GM19324 (cell line): Measurements from ENCODE around the gene TBXAS1.

Experiments
- ATAC-seq: cut with Tn5 transposase; IDR thresholded peaks from one replicate; pipeline ENCODE4 v1.9.1; 2021; ENCODE audit warnings: mild to moderate bottlenecking, moderate library complexity; ENCODE audit not compliant: unreplicated experiment, low FRiP score

The TBXAS1 gene

DNA sequence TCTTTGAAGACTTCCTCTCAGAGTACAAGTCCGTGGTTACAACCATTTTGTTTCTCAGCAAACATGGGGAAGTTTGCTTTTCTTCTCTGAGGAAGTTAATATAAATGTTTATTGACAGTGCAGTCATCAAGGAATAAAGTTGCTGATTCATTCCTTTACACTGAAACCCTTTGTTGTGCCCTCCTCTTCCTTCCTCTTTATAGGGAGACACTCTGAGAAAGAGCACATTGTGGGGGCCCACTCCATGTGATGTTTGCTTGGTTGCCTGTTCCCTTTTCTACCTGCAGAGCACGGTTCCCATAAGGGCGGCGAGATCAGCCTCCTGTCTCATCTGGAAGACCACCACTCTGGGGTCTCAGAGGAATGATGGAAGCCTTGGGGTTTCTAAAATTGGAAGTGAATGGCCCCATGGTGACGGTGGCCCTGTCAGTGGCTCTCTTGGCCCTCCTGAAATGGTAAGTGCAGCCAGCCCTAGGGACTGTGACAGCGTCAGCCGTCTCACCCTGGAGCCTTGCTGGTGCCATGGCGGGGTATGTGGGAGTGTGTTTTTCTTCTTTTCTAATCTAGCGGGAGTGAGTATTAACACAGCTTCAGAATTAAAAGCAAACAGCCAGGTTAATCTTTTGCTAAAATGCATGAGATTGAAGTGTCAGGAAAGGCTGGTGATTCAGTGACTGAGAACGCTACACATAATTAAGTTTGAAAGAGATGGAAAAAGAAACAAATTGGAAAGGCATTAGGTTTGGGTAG lies at the start of gene TBXAS1:
Gene TBXAS1 (plus strand): TSS at position 240 of the 750 bp plus-strand sequence. CDS start 127 bp downstream, at position 367.
- peak; percentile 34 for ATAC-seq

DNA sequence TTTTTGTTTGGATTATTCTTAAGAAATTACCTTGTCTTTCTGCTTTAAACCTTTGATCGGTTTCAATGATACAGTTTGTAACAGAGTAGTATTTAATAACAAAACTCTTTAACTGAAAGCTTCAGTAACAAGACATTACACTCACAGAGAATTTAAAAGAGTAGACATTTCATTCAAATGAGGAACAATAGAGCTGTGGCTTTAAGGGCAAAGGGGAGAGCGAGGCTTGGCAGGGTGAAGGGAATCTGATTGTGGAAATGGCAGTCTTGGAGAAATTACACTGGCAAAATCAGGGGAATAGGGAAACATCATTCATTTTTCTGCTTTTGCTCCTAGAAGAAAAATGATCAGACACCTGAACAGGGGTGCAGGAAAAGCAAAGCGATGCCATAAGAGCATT lies 46.1 kb upstream of the TBXAS1 start:
- ATAC-seq, result no peak

DNA sequence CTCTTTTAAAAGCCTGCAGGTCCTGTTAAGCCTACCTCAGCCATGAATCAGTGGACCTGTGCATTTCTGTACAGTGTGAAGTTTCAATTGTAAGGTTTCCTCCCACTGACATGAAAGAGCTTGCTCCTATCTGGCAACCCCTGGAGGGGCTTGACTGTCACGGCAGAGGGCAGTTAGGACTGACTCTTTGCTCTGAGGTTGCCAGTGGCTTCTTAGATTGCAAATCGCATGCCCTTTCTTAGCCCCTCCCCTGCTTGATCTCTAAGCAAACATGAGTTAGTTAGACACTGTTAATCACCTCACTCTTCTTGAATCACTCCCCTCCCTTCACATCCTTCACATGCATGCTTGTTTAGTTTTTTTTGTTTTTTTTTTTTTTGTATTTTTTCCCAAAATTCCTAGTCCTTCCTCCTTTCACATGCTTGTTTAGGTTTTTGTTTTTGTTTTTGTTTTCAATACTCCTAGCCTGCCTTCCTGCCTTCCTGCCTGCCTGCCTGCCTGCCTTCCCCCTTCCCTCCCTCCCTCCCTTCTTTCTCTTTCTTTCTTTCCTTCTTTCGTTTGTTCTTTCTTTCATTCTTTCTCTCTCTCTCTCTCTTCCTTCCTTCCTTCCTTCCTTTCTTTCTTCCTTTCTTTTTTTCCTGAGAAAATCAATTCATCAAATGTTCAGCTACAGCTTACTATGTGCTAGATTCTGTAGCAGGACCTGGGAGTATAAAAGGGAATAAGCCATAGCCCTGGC lies 45.2 kb upstream of the TBXAS1 start:
- no peak for ATAC-seq

DNA sequence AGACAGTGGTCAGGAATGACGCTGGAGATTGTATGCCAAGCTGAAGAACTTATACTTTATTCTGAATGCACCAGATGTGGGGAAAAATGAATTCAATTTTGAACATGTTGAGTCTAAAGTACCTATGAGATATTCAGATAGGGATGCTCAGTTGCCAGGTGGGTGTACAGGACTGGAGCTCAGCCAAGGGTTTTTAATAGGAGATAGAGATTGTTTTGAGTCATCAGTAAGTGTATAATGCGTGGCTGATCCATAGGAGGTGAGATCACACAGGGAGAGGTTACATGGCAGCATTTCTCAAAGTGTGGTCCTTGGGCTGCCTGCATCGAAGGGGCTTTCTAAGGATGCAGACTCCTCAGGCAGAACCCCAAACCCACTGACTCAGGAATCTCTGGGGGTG lies 44.4 kb upstream of the TBXAS1 start:
- ATAC-seq, result no peak

DNA sequence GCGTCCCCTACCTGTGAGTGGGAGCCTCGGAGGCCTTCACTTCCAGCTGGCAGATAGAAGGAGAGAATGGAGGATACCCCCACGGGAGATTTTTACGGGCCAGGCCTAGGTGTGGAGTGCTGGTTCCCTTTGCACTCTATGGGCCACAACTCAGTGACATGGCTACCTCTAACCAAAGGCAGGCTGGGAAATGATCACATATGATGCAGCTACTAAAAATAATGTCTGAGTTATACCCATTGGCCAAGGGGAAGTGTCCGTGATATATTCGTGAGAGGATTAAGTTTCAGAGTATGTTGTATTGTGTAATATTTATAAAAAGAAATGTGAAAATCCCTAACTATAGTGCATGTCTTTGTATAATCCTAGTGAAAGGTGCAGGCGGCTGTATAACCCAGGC lies 37.7 kb upstream of the TBXAS1 start:
- no peak for ATAC-seq

DNA sequence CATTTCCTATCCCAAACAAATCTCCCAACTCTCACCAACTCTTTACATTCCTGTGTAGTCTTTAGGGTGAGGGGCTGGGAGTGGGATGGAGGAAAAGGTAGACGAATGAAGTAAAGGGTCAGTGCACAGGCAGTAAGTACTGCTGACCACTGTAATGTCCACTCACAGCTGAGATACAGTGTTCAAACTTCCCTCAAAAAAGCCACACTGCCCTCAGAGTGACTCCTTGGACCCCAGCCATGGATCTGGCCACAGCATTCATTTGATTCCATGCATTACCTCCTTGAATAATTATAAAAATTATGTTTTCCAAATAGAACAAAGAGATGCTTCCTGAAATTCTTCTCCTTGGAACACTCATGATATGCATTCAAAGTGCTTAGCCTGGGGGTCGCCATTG lies 31.5 kb upstream of the TBXAS1 start:
- ATAC-seq, result no peak

DNA sequence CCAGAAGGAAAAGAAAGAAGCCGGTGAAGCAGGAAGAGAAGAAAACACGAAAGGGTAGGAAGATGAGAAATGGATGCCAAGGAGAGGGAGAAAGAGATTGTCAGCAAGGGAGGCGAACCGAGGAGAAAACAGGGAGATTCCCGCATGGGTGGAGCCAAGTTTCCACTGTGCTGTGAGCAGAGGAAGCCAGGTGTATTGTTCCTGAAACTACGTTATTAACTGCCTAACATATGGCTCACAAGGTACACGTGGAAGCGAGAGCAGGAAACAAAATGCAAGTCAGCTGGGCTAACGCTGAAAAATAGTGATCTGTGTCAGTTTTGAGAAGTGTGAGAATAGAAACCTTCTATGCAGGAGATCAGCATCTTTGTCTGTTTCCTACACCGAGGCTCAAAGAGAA lies 30.8 kb upstream of the TBXAS1 start:
- peak; percentile 67 for ATAC-seq

DNA sequence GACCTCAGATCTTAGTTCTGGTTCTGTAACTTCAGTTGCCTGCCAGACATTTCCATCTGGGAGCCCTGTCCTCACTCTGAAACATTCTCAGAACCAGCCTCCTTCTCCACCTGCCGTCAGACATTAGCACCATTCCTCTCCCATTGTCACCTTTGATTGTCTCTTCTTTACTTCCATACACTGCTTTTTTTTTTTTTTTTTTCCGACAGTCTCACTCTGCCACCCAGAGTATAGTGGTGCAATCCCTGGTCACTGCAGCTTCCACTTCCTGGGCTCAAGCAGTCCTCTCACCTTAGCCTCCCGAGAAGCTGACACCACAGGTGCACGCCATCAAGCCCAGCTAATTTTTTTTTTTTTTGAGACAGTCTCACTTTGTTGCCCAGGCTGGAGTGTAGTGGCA lies 30.2 kb upstream of the TBXAS1 start:
- ATAC-seq, result no peak

DNA sequence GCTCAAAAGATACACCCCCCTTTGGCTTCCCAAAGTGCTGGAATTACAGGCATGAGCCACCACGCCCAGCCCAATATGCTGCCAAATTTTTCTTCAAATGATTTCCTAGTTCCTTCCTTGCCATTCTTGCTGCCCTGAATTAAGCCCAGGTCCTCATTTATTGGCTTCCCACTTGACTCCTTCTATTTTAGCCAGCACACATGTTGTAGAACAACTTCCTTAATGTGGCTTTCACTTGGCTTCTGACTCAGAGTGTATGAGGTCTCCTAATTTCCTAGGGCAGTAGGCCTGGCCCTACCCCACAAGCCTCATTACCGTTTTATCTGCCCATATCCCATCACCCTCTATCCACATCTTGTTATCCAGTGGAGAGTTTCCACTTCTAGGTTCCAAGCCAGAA lies 29.5 kb upstream of the TBXAS1 start:
- ATAC-seq, result no peak

DNA sequence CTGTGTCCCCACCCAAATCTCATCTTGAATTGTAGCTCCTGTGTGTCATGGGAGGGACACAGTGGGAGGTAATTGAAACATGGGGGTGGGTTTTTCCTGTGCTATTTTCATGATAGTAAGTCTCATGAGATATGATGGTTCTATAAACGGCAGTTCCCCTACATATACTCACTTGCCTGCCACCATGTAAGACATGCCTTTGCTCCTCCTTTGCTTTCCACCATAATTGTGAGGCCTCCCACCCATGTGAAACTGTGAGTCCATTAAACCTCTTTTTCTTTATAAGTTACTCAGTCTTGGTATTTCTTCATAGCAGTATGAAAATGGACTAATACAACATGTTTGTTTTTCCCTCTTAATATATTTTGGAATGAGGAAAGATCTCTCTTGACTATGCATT lies 24.5 kb upstream of the TBXAS1 start:
- ATAC-seq, result no peak

DNA sequence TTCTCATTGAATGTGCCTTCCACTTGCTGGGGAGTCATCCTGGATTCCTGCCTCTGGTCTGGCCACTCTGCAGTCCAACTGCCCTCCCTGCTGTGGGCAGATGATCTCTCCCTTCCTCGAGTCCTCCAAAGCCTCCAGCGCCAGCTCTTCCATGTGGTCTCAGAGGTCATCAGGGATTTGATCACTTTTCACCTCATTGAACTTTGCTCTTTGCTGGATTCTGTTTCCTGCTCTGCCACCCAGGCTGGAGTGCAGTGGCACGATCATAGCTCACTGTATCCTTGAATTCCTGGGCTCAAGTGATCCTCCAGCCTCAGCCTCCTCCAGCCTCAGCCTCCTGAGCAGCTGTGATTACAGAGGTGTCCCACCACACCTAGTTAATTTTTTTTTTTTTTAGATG lies 22.1 kb upstream of the TBXAS1 start:
- ATAC-seq, result no peak

DNA sequence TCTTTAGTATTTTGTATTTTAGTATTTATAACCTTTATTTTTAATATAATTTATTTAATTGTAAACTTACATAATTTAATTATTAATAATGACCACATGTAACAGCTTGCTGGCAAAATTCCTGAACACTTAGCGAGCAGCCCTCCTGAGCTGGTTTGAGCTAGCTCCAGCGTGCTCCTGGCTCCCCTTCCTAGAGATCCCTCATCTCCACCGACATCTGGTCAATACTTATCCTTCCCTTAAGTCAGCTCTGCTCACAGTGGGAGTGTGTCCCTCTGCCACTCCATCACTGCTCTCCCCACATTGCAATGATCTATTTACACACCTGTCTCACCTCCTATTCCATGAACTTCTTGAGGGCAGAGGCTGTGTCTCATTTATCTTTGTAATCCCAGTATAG lies 20.6 kb upstream of the TBXAS1 start:
- no peak for ATAC-seq

DNA sequence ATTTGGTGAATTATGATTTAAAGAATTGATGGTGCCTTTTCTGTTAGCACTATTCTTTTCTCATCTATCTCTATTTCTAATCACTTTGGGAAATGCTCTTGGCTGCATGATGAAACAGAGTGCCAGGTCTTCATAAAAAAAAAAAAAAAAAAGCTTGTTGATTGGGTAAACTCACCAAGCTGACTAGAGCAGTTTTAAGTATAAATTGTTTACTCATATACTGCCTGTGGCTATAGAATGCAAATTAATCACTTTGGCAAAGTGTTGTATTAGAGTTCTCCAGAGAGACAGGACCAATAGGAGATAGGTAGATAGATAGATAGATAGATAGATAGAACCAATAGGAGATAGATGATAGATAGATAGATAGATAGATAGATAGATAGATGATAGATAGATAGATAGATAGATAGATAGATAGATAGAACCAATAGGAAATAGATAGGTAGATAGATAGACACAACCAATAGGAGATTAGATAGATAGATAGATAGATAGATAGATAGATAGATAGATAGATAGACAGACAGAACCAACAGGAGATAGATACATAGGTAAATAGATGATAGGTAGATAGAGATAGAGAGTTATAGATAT lies 20.1 kb upstream of the TBXAS1 start:
- no peak for ATAC-seq

DNA sequence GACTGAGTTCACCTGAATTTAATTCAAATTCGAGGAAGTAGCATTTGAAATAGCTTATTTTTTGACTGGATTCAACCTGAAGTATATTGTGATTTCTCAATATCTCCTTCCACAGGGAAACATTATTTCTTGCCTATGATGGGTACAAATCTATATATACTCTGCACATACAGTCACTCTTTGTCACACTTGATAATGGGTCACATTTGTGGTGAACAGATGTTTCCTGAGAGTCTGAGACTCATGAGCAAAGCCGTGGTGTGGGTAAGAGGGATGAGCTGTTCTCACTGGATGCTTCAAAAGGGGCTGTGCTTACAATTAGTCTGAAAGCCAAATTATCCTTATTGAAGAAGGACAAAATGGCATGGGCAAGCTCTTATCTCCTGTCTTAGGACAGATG lies 18.0 kb upstream of the TBXAS1 start:
- no peak for ATAC-seq

DNA sequence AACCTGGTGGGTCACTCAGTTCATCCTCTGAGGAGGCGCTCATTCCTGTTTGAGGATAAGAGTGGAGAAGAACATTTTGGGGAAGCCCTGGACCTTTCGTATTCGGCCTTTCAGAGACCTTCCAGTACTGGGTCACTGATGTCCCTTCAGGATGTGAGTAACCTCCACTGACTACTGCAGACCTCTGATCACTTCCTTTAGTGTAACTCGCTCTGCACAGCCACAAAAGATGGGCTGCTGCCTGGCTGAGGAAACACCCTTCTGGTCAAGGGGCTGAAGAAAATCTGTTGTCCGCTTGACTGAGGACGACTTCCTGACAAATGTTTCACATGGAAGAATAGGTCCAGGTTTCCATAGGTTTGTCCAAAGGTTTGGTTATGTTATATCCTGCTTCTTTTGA lies 15.9 kb upstream of the TBXAS1 start:
- ATAC-seq, result no peak

DNA sequence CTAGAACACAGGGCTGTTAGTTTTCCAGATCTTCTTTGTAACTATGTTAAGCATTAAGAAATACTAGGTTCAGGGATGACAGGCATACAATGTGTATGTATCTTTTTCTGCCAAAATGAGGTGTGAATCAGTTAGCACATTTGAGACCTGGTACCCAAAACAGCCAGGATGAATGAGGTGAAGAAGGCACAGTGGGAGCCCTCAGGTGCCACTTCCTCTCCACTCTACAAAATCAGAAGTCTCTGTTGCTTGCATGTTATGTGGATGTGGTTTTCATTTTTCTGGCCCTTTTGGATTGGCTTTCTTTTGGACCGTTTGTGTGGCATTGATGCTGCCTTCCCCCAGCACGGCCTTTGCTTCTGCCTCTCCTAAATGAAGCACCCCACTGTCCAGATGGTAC lies 15.4 kb upstream of the TBXAS1 start:
- no peak for ATAC-seq

DNA sequence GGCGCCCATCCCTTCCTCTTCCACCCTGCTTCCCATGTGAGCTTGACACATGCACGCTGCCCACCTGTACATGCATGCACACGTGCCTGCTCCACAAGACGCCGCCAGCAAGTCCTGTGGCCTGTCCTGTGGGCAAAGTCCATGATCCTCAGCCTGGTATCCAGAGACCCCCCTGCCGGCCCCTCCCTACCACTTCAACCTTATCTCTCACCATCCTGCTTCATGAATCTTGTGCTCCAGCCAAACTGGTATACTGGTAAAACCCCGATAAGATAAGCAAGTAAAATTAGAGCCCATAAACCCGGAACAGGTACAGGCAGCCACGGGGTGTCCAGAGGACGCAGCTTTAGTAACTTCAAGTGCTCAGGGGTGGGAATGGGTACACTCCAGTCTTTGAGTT lies 11.8 kb upstream of the TBXAS1 start:
- no peak for ATAC-seq

DNA sequence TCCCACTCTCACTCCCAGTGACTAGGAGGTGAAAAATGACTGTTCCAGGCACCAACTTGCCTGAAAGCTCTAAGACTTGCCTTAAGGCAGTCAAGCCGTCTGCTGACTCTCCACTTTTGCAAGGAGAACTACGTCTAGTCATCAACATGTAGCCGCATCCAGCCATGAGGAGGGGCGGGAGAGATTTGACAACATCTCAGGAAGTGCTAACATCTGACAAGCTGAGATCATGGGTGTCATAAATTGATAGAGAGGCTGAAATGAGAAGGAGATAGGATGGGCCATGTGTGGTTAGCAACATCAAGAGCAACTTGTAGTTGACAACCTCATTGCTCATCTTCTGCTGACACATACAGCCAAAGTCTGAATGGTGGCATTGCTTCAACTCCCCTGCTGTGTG lies 9.0 kb upstream of the TBXAS1 start:
- ATAC-seq, result no peak

DNA sequence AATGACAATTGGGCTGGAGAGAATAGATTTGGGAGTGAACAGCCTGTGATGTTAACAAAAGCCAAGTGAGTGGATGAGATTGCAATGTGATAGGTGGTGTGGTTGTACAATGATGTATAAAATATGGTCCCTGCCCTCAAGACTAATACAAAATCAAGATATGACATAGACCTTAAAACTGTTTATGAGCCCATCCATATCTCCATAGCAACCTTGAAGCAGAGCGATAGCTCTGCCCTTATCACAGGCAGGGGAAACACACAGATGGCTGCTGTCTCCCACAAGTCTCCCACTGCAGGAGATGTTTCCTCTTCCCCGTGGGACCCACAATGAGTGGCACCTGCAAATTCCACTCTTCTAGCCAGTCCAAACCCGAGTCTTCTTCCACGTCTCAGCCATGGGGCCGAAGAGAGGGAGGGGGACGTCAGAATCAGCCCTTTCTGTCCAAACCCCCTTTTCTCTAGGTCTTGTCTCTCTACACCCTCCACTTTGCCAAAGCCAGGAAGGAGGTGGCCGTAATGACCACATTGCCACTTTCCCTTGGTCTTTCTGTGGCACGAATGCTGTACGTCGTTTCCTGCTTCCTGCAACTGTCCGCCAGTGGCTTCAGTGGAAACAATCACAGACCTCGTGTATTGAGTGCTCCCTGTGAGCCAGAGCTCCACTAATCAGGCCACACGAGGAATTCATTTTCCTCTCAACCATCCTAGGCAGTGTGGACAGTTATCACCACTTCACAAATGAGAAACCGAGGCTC lies 7.5 kb upstream of the TBXAS1 start:
- no peak for ATAC-seq

DNA sequence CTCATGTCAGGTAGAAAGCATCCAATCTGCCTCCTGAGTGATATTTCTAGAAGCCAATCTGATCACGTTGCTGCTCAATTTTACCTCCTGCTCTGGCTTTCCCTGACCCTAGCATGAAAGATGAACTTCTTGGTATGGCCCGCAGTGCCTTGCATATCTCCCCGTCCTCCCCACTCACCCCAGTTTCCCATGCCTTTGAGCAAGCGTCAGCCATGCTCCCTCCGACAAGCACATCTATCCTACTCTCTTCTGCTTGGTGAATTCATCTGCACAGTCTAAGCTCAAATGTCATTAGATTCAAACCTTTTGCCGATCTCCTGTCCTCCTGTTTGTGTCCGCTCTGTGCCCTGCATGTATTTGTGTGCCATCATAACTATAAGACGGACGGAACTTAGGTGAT lies 6.2 kb upstream of the TBXAS1 start:
- no peak for ATAC-seq

DNA sequence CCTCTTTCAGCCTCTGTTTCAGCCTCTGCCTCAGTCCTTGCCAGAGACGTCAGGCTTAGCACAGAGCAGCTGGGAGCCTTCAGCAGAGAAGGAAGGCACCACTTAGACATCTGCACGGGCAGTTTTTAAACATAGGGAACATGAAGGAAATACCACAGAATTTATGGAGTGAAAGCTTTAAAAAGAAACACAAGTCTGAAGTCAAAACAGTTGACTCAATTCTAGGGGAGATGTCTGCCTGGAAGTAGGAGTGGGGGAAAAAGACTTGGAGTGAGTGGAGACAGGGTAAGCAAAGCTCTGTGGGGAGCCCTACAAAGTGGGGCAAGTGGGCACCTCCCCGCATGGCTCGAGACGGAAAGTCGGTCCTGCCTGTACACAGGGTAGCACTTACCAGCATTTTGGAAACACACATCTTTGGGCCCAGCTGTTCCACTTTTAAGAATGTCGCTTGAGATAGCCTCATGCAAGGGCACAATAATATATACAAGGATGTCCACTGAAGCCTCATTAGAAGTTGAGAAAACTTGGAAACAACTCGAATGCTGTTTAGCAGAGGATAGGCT lies 5.0 kb upstream of the TBXAS1 start:
- no peak for ATAC-seq
